Measurements from ENCODE around the gene RASGRP4.

- TF ChIP-seq MAZ (IDR thresholded peaks at IDR 0.05; ENCODE audit: borderline replicate concordance, low read depth, low read length) (no peak), POLR2A (IDR thresholded peaks at IDR 0.05; ENCODE audit: low read length) (no peak; the same call in 1 of the 2 replicates), FOSB (CRISPR knock-in tag; IDR thresholded peaks at IDR 0.05) (no peak), CBX8 (IDR thresholded peaks at IDR 0.05) (no peak)
- TF ChIP-seq, protein P1, sequence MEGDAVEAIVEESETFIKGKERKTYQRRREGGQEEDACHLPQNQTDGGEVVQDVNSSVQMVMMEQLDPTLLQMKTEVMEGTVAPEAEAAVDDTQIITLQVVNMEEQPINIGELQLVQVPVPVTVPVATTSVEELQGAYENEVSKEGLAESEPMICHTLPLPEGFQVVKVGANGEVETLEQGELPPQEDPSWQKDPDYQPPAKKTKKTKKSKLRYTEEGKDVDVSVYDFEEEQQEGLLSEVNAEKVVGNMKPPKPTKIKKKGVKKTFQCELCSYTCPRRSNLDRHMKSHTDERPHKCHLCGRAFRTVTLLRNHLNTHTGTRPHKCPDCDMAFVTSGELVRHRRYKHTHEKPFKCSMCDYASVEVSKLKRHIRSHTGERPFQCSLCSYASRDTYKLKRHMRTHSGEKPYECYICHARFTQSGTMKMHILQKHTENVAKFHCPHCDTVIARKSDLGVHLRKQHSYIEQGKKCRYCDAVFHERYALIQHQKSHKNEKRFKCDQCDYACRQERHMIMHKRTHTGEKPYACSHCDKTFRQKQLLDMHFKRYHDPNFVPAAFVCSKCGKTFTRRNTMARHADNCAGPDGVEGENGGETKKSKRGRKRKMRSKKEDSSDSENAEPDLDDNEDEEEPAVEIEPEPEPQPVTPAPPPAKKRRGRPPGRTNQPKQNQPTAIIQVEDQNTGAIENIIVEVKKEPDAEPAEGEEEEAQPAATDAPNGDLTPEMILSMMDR (IDR thresholded peaks at IDR 0.05) = no peak
- TF ChIP-seq, protein P2, sequence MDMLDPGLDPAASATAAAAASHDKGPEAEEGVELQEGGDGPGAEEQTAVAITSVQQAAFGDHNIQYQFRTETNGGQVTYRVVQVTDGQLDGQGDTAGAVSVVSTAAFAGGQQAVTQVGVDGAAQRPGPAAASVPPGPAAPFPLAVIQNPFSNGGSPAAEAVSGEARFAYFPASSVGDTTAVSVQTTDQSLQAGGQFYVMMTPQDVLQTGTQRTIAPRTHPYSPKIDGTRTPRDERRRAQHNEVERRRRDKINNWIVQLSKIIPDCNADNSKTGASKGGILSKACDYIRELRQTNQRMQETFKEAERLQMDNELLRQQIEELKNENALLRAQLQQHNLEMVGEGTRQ (IDR thresholded peaks at IDR 0.05) = no peak
Measured at GRCh38 chr19:38469151-38469550, 43.1 kb upstream of the RASGRP4 start.

All from A549 (cell line).